Measurements from ENCODE around the gene SLC38A5.

GRCh38 chrX:48507246-48507645 lies 37.2 kb upstream of the SLC38A5 start:
- no peak for TF ChIP-seq CTCF (conservative IDR thresholded peaks at IDR 0.05 in 1 of 2, IDR thresholded peaks at IDR 0.05 in 1 of 2; ENCODE audit: low read depth in 1 of 2, low read length in 2 of 2)
- TF ChIP-seq EZH2 (IDR thresholded peaks at IDR 0.05; ENCODE audit: low read length, missing control alignments) = no peak
